IMR-90 (cell line): ENCODE results near the gene R3HDM2. TPM values are rescaled to one million over a fixed set of nuclear protein-coding genes. Genes with fewer than 3 reads are reported as not detected.

Experiments
- ATAC-seq: fragments of 200-7000 bp; cut with Tn5 transposase; 2 replicates; pipeline ENCODE4 v1.9.1; 2020; ENCODE audit warnings: low read depth, mild to moderate bottlenecking, moderate library complexity
- BruUV-seq: library from RNA; stranded (reverse); fragments of 400-500 nt; replicated peaks from 2 replicates; lab custom pipeline; 2021; lab: Mats Ljungman, UMichigan
- CTCF ChIA-PET: fragments of 300-600 bp; formaldehyde crosslinking; extraction: SDS; loops from one replicate; lab custom pipeline; 2021; ENCODE audit warnings: antibody characterized with exemption; lab: Yijun Ruan, JAX
- POLR2A ChIA-PET: fragments of 300-600 bp; sonication (Branson Sonifier 250); formaldehyde crosslinking; loops from one replicate; lab custom pipeline; 2022; ENCODE audit warnings: antibody characterized with exemption; ENCODE audit not compliant: unreplicated experiment; lab: Charles Lee
- DNase-seq: peaks from one replicate; pipeline ENCODE4 v3.0.0; 2013
- H2AFZ ChIP-seq: replicated peaks from 2 replicates; pipeline ENCODE3; 2013; ENCODE audit warnings: low read length, mild to moderate bottlenecking; ENCODE audit not compliant: poor library complexity
- H2AK5ac ChIP-seq: 2 replicates; pipeline ENCODE4 v1.6.1; 2013; ENCODE audit warnings: low read depth, low read length, inconsistent platforms
- H2AK9ac ChIP-seq: replicated peaks from 2 replicates; pipeline ENCODE3; 2013; ENCODE audit warnings: mild to moderate bottlenecking, low read depth, low read length, moderate library complexity; ENCODE audit not compliant: poor library complexity
- H2BK120ac ChIP-seq: 2 replicates; pipeline ENCODE4 v1.6.1; 2013; ENCODE audit warnings: low read depth, low read length, inconsistent platforms
- H2BK15ac ChIP-seq: 3 replicates; pipeline ENCODE4 v1.6.1; 2013; ENCODE audit warnings: low read depth, low read length, inconsistent platforms
- H2BK20ac ChIP-seq: 2 replicates; pipeline ENCODE4 v1.6.1; 2013; ENCODE audit warnings: low read depth, mild to moderate bottlenecking, inconsistent platforms, low read length, moderate library complexity
- H2BK5ac ChIP-seq: 2 replicates; pipeline ENCODE4 v1.6.1; 2013; ENCODE audit warnings: mild to moderate bottlenecking, low read depth, low read length, inconsistent platforms; ENCODE audit not compliant: poor library complexity, severe bottlenecking
- H3K14ac ChIP-seq: replicated peaks from 2 replicates; pipeline ENCODE4 v1.6.1; 2013; ENCODE audit warnings: low read depth, low read length, inconsistent platforms
- H3K18ac ChIP-seq: 2 replicates; pipeline ENCODE4 v1.6.1; 2013; ENCODE audit warnings: low read depth, low read length, control low read depth
- H3K23ac ChIP-seq: 2 replicates; pipeline ENCODE4 v1.6.1; 2013; ENCODE audit warnings: low read depth, low read length, inconsistent platforms
- H3K27ac ChIP-seq: 2 replicates; pipeline ENCODE4 v1.5.1; 2013; ENCODE audit warnings: mild to moderate bottlenecking, control low read depth, low read length; ENCODE audit not compliant: insufficient read depth
- H3K27me3 ChIP-seq: 2 replicates; pipeline ENCODE4 v1.6.1; 2013; ENCODE audit warnings: low read length; ENCODE audit not compliant: control insufficient read depth, insufficient read depth
- H3K36me3 ChIP-seq: 2 replicates; pipeline ENCODE4 v1.6.1; 2013; ENCODE audit warnings: low read length, mixed read lengths; ENCODE audit not compliant: control insufficient read depth, insufficient read depth
- H3K4ac ChIP-seq: 2 replicates; pipeline ENCODE4 v1.6.1; 2013; ENCODE audit warnings: low read depth, low read length, inconsistent platforms
- H3K4me1 ChIP-seq: 2 replicates; pipeline ENCODE4 v1.6.1; 2013; ENCODE audit warnings: low read length, mixed read lengths; ENCODE audit not compliant: control insufficient read depth, insufficient read depth
- H3K4me2 ChIP-seq: 2 replicates; pipeline ENCODE4 v1.6.1; 2013; ENCODE audit warnings: low read depth, mild to moderate bottlenecking, control low read depth, low read length, moderate library complexity
- H3K4me3 ChIP-seq: 2 replicates; pipeline ENCODE4 v1.5.1; 2013; ENCODE audit warnings: low read depth, mild to moderate bottlenecking, control low read depth, low read length, moderate library complexity; ENCODE audit not compliant: insufficient read depth
- H3K56ac ChIP-seq: 2 replicates; pipeline ENCODE4 v1.6.1; 2013; ENCODE audit warnings: low read length, inconsistent platforms; ENCODE audit not compliant: insufficient read depth; ENCODE audit errors: extremely low read depth
- H3K79me1 ChIP-seq, 2 experiments: 2 replicates each; pipeline ENCODE4 v1.6.1; 2013; ENCODE audit warnings: low read length in 2 of 2, inconsistent platforms in 1 of 2, low read depth in 1 of 2
- H3K9ac ChIP-seq: 2 replicates; pipeline ENCODE4 v1.6.1; 2013; ENCODE audit warnings: low read depth, low read length, control low read depth
- H3K9me1 ChIP-seq: 2 replicates; pipeline ENCODE4 v1.6.1; 2013; ENCODE audit warnings: low read length, inconsistent platforms; ENCODE audit not compliant: insufficient read depth
- H3K9me3 ChIP-seq: 2 replicates; pipeline ENCODE4 v1.6.1; 2013; ENCODE audit warnings: low read length; ENCODE audit not compliant: control insufficient read depth, insufficient read depth
- H4K20me1 ChIP-seq: 2 replicates; pipeline ENCODE4 v1.6.1; 2013; ENCODE audit warnings: low read length, inconsistent platforms; ENCODE audit not compliant: insufficient read depth
- H4K5ac ChIP-seq: 2 replicates; pipeline ENCODE4 v1.6.1; 2013; ENCODE audit warnings: mild to moderate bottlenecking, low read depth, low read length, control low read depth
- H4K8ac ChIP-seq, 2 experiments: 2 replicates each; pipeline ENCODE4 v1.6.1; 2013; ENCODE audit warnings: low read depth in 2 of 2, low read length in 2 of 2, control low read depth in 1 of 2, inconsistent platforms in 1 of 2
- H4K91ac ChIP-seq: 2 replicates; pipeline ENCODE4 v1.6.1; 2013; ENCODE audit warnings: low read depth, low read length, inconsistent platforms; ENCODE audit not compliant: insufficient read depth
- BHLHE40 ChIP-seq: fragments of 150-350 bp; IDR thresholded peaks from 2 replicates; pipeline ENCODE4 v1.6.1; 2016; ENCODE audit warnings: mild to moderate bottlenecking, low read depth, low read length
- CEBPB ChIP-seq: IDR thresholded peaks from 2 replicates; pipeline ENCODE4 v1.6.1; 2012; ENCODE audit warnings: low read depth, low read length, improper control_type of control experiment
- FOS ChIP-seq: fragments of 150-350 bp; IDR thresholded peaks from 2 replicates; pipeline ENCODE4 v1.6.1; 2016; ENCODE audit warnings: low read depth, low read length
- MAFK ChIP-seq: IDR thresholded peaks from 2 replicates; pipeline ENCODE4 v1.6.1; 2012; ENCODE audit warnings: low read depth, low read length, improper control_type of control experiment
- MAZ ChIP-seq: IDR thresholded peaks from 2 replicates; pipeline ENCODE4 v1.6.1; 2012; ENCODE audit warnings: low read depth, mild to moderate bottlenecking, low read length, improper control_type of control experiment, moderate library complexity, borderline replicate concordance
- MXI1 ChIP-seq: IDR thresholded peaks from 2 replicates; pipeline ENCODE4 v1.6.1; 2012; ENCODE audit warnings: low read depth, mild to moderate bottlenecking, low read length, moderate library complexity, borderline replicate concordance
- NFE2L2 ChIP-seq: fragments of 150-350 bp; IDR thresholded peaks from 2 replicates; pipeline ENCODE4 v1.6.1; 2016; ENCODE audit warnings: low read depth, mild to moderate bottlenecking, low read length
- POLR2A ChIP-seq: IDR thresholded peaks from 2 replicates; pipeline ENCODE4 v1.6.1; 2012; ENCODE audit warnings: mild to moderate bottlenecking, low read depth, low read length
- RAD21 ChIP-seq: IDR thresholded peaks from 2 replicates; pipeline ENCODE4 v1.6.1; 2012; ENCODE audit warnings: low read length, improper control_type of control experiment
- RCOR1 ChIP-seq: IDR thresholded peaks from 2 replicates; pipeline ENCODE4 v1.6.1; 2012; ENCODE audit warnings: mild to moderate bottlenecking, low read length, improper control_type of control experiment; ENCODE audit not compliant: insufficient replicate concordance
- RFX5 ChIP-seq: IDR thresholded peaks from 2 replicates; pipeline ENCODE4 v1.8.0; 2012; ENCODE audit warnings: low read depth, mild to moderate bottlenecking, low read length, moderate library complexity
- SMC3 ChIP-seq: fragments of 150-350 bp; IDR thresholded peaks from 2 replicates; pipeline ENCODE4 v1.6.1; 2016; ENCODE audit warnings: low read depth, mild to moderate bottlenecking, antibody characterized with exemption, low read length, moderate library complexity
- USF2 ChIP-seq: fragments of 150-350 bp; IDR thresholded peaks from 2 replicates; pipeline ENCODE4 v1.6.1; 2017; ENCODE audit warnings: mild to moderate bottlenecking, antibody characterized with exemption, low read length, low read depth
- WGBS, 2 experiments: methylation state at CpG; one replicate each; pipeline versions ENCODE4 v1.1.5 to v1.1.7; 2013; ENCODE audit warnings: missing lambda C conversion rate in 2 of 2; ENCODE audit not compliant: insufficient read length in 1 of 2; ENCODE audit errors: extremely low coverage in 2 of 2; 5-methylcytosine and 5-hydroxymethylcytosine counted together
- dilution Hi-C: fragments of 300-500 bp; cut with HindIII; formaldehyde crosslinking; loops from one replicate; pipeline ENCODE4 v1.14.3; 2018; ENCODE audit warnings: low sequenced_read_pairs; ENCODE audit not compliant: unreplicated experiment
- in situ Hi-C: fragments of 300-500 bp; cut with MboI; formaldehyde crosslinking; loops from 3 replicates; pipeline ENCODE4 v1.14.3; 2019; ENCODE audit warnings: low sequenced_read_pairs, inconsistent platforms, mixed read lengths
- intact Hi-C: fragments of 100-400 bp; cut with micrococcal nuclease; formaldehyde crosslinking; loops from 2 replicates; pipeline ENCODE4 v1.10.0; 2022
- polyA plus RNA-seq, 3 experiments: library from polyadenylated mRNA; depleted of rRNA; stranded (reverse); fragments of >200 nt; gene quantifications; 2 replicates each; pipeline ENCODE4 v1.2.3, GENCODE V29; 2012; ENCODE audit warnings: low replicate concordance in 1 of 3
- total RNA-seq: library from RNA; depleted of rRNA; stranded (reverse); fragments of >200 nt; gene quantifications from 2 replicates; pipeline ENCODE4 v1.2.3, GENCODE V29; 2012
- TF ChIP-seq, protein P1 (sequence below): fragments of 150-350 bp; IDR thresholded peaks from 2 replicates; pipeline ENCODE4 v1.6.1; 2016; ENCODE audit warnings: low read depth, mild to moderate bottlenecking, low read length, moderate library complexity, borderline replicate concordance
- TF ChIP-seq, protein P2 (sequence below): conservative IDR thresholded peaks from 2 replicates; pipeline ENCODE4 v1.5.1; 2012; ENCODE audit warnings: mild to moderate bottlenecking, low read depth, low read length, improper control_type of control experiment

Gene R3HDM2
- total and polyA plus RNA-seq, 2 of the 4 experiments (the other 2 are of a cell fraction): 7.5 to 28.4 TPM

DNA sequence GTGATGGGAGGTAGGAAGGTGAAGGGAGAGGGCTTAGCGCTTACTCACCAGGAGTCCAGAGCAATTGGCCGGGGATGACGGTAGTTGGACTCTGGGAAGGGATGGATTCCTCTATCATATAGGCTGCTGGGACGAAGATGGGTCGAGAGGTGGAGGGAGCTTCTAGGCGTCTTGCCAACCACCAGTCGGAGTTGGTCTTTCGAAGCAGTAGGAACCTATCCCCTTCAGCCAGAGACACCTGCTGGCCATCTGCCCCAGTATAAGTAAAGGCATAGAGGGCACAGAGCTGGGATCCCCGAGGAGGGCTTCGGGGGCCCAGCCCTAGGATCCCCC lies 48.2 kb upstream of the R3HDM2 start:
- in situ Hi-C loops (no loop called here), intact Hi-C loops (no loop called here), dilution Hi-C loops (no loop called here)
- no peaks in the 10 kb centered on the region for H3K9me3 ChIP-seq
- H2BK5ac ChIP-seq: no peak overlapping the region
- TF ChIP-seq SMC3: no peak
- TF ChIP-seq RFX5: no peak
- TF ChIP-seq, protein P1, sequence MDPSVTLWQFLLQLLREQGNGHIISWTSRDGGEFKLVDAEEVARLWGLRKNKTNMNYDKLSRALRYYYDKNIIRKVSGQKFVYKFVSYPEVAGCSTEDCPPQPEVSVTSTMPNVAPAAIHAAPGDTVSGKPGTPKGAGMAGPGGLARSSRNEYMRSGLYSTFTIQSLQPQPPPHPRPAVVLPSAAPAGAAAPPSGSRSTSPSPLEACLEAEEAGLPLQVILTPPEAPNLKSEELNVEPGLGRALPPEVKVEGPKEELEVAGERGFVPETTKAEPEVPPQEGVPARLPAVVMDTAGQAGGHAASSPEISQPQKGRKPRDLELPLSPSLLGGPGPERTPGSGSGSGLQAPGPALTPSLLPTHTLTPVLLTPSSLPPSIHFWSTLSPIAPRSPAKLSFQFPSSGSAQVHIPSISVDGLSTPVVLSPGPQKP: no peak
- no peak for TF ChIP-seq USF2
- no peak for TF ChIP-seq CEBPB
- TF ChIP-seq RAD21: no peak
- TF ChIP-seq MXI1: no peak
- no peak for TF ChIP-seq MAFK
- TF ChIP-seq FOS: no peak
- no peak for TF ChIP-seq MAZ
- no peak for TF ChIP-seq RCOR1
- no peak for TF ChIP-seq POLR2A
- TF ChIP-seq BHLHE40: no peak
- no peak for TF ChIP-seq NFE2L2
- TF ChIP-seq, protein P2, sequence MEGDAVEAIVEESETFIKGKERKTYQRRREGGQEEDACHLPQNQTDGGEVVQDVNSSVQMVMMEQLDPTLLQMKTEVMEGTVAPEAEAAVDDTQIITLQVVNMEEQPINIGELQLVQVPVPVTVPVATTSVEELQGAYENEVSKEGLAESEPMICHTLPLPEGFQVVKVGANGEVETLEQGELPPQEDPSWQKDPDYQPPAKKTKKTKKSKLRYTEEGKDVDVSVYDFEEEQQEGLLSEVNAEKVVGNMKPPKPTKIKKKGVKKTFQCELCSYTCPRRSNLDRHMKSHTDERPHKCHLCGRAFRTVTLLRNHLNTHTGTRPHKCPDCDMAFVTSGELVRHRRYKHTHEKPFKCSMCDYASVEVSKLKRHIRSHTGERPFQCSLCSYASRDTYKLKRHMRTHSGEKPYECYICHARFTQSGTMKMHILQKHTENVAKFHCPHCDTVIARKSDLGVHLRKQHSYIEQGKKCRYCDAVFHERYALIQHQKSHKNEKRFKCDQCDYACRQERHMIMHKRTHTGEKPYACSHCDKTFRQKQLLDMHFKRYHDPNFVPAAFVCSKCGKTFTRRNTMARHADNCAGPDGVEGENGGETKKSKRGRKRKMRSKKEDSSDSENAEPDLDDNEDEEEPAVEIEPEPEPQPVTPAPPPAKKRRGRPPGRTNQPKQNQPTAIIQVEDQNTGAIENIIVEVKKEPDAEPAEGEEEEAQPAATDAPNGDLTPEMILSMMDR: no peak
- H2BK15ac ChIP-seq: no peak overlapping the region
- no peak overlapping the region for H2BK120ac ChIP-seq
- 75% methylated on average over 2 of the region's 10 CpGs; no CpG with 5 or more reads in 1 of the 2 experiments for WGBS, 2 experiments
- no peaks in the 10 kb centered on the region for H3K79me1 ChIP-seq
- H2AK9ac ChIP-seq: no peak overlapping the region
- ATAC-seq: no peak
- H3K27ac ChIP-seq: no peak overlapping the region
- no peak overlapping the region for H3K4me2 ChIP-seq
- H2AFZ ChIP-seq: no peak overlapping the region
- ChIA-PET CTCF (no interaction called here), POLR2A (no interaction called here)
- H3K14ac ChIP-seq: no peak overlapping the region
- H3K9ac ChIP-seq: no peak overlapping the region
- BruUV-seq: no TSS peak
- H4K20me1 ChIP-seq: no peaks in the 10 kb centered on the region
- peaks cover 5% of the 10 kb centered on the region for H3K4me1 ChIP-seq
- H3K4me3 ChIP-seq: no peak overlapping the region
- no peak overlapping the region for H4K91ac ChIP-seq
- no peak overlapping the region for H4K8ac ChIP-seq
- no peak overlapping the region for H4K5ac ChIP-seq
- no peak overlapping the region for H3K23ac ChIP-seq
- no peaks in the 10 kb centered on the region; the same call in 1 of the 2 replicates for H3K9me1 ChIP-seq
- no peak overlapping the region for H2BK20ac ChIP-seq
- no peak overlapping the region for H3K18ac ChIP-seq
- H3K27me3 ChIP-seq: peaks cover 44% of the 10 kb centered on the region
- no peak overlapping the region for H3K4ac ChIP-seq
- no peaks in the 10 kb centered on the region for H3K36me3 ChIP-seq
- no peak overlapping the region for H2AK5ac ChIP-seq
- DNase-seq: no peak
- H3K56ac ChIP-seq: no peak overlapping the region
